Measurements from ENCODE around the gene CCDC157. TPM values are rescaled to one million over a fixed set of nuclear protein-coding genes. Genes with fewer than 3 reads are reported as not detected.
"Not testable (repeated sequence)": the region's sequence is repeated elsewhere in the genome, so short reads cannot be mapped to it uniquely, and the experiment has no call there.

The CCDC157 gene
- total RNA-seq, 1 experiment from 2014 or later: 5.5 TPM

- Mint-ChIP-seq H3K4me3 (ENCODE audit: low read depth, unreplicated experiment) (no peak overlapping the region), H3K9me3 (ENCODE audit: low read depth, unreplicated experiment) (no peaks in the 10 kb centered on the region), H3K27me3 (ENCODE audit: unreplicated experiment) (no peaks in the 10 kb centered on the region), H3K36me3 (ENCODE audit: insufficient read depth, unreplicated experiment) (peaks cover 54% of the 10 kb centered on the region), H3K27ac (ENCODE audit: unreplicated experiment) (no peak overlapping the region), H3K4me1 (ENCODE audit: low read depth, unreplicated experiment) (no peaks in the 10 kb centered on the region)
- CTCF ChIA-PET: no interaction called here
- intact Hi-C loops (cut with micrococcal nuclease; ENCODE audit: unreplicated experiment): no loop called here
- BruUV-seq (replicated peaks): no TSS peak
- DNase-seq: no peak
- TF ChIP-seq CTCF (IDR thresholded peaks at IDR 0.05; ENCODE audit: unreplicated experiment): no peak
These were observed 19.9 kb upstream of the CCDC157 start for GRCh38 chr22:30336752-30337460.

DNA sequence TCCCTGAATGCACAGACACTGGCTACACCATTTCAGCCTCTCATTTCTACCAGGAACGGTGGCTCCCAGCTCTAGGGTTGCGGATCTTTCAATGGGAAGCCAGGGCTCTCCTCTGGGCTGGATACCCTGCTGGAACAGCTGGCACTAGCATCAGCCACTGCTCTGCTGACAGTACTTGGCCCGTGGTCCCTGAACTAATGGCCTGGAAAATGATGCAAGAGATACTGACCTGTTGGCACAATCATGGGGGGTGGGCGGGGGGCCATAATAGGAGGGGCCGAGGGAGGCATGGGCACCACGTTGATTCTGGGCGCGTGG lies 19.4 kb upstream of the CCDC157 start:
- CTCF ChIA-PET: no interaction called here
- H3K4me3 Mint-ChIP-seq (ENCODE audit: low read depth, unreplicated experiment): no peak overlapping the region
- DNase-seq: no peak
- no peaks in the 10 kb centered on the region for H3K4me1 Mint-ChIP-seq (ENCODE audit: low read depth, unreplicated experiment)
- no peak for TF ChIP-seq CTCF (IDR thresholded peaks at IDR 0.05; ENCODE audit: unreplicated experiment)
- no TSS peak for BruUV-seq (replicated peaks)
- no peaks in the 10 kb centered on the region for H3K9me3 Mint-ChIP-seq (ENCODE audit: low read depth, unreplicated experiment)
- H3K36me3 Mint-ChIP-seq (ENCODE audit: insufficient read depth, unreplicated experiment): peaks cover 54% of the 10 kb centered on the region
- no peaks in the 10 kb centered on the region for H3K27me3 Mint-ChIP-seq (ENCODE audit: unreplicated experiment)
- no peak overlapping the region for H3K27ac Mint-ChIP-seq (ENCODE audit: unreplicated experiment)
- intact Hi-C loops (cut with micrococcal nuclease; ENCODE audit: unreplicated experiment): no loop called here

DNA sequence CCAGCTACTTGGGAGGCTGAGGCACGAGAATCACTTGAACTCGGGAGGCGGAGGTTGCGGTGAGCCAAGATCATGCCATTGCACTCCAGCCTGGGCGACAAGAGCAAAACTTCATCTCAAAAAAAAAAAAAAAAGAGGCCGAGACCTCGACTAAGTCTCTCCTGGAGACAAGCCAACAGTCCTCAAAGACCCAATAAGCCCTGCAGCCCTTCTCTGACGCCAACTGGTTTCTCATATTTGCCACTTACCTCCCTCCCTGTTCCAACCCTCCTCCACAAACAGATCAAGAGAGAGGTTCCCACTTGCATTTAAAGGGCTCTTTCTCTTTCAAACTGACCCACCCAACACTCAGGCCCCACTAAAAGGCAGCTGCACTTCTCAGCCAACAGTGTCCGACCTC lies 18.5 kb upstream of the CCDC157 start:
- DNase-seq; H3K27ac Mint-ChIP-seq (ENCODE audit: unreplicated experiment); H3K27me3 Mint-ChIP-seq (ENCODE audit: unreplicated experiment); H3K4me3 Mint-ChIP-seq (ENCODE audit: low read depth, unreplicated experiment); intact Hi-C loops (cut with micrococcal nuclease; ENCODE audit: unreplicated experiment); H3K4me1 Mint-ChIP-seq (ENCODE audit: low read depth, unreplicated experiment); BruUV-seq (replicated peaks); H3K9me3 Mint-ChIP-seq (ENCODE audit: low read depth, unreplicated experiment): not testable (repeated sequence)
- peaks cover 59% of the 10 kb centered on the region for H3K36me3 Mint-ChIP-seq (ENCODE audit: insufficient read depth, unreplicated experiment)
- CTCF ChIA-PET: interaction anchor here (0.5 kb wide), 1 partner anchor 23 kb away, joined by 6 read pairs; no protein-coding TSS in a partner anchor

GRCh38 chr22:30338802-30339201 lies 18.0 kb upstream of the CCDC157 start:
- Mint-ChIP-seq H3K9me3 (ENCODE audit: low read depth, unreplicated experiment) (no peaks in the 10 kb centered on the region), H3K27me3 (ENCODE audit: unreplicated experiment) (no peaks in the 10 kb centered on the region), H3K36me3 (ENCODE audit: insufficient read depth, unreplicated experiment) (peaks cover 63% of the 10 kb centered on the region), H3K27ac (ENCODE audit: unreplicated experiment) (no peak overlapping the region), H3K4me1 (ENCODE audit: low read depth, unreplicated experiment) (no peaks in the 10 kb centered on the region), H3K4me3 (ENCODE audit: low read depth, unreplicated experiment) (no peak overlapping the region)
- CTCF ChIA-PET: no interaction called here
- TF ChIP-seq CTCF (IDR thresholded peaks at IDR 0.05; ENCODE audit: unreplicated experiment): no peak
- intact Hi-C loops (cut with micrococcal nuclease; ENCODE audit: unreplicated experiment): no loop called here
- BruUV-seq (replicated peaks): no TSS peak
- DNase-seq: no peak

- no peaks in the 10 kb centered on the region for H3K9me3 Mint-ChIP-seq (ENCODE audit: low read depth, unreplicated experiment)
- no peak for TF ChIP-seq CTCF (IDR thresholded peaks at IDR 0.05; ENCODE audit: unreplicated experiment)
- no peaks in the 10 kb centered on the region for H3K27me3 Mint-ChIP-seq (ENCODE audit: unreplicated experiment)
- no peak overlapping the region for H3K4me3 Mint-ChIP-seq (ENCODE audit: low read depth, unreplicated experiment)
- no peak for DNase-seq
- no peaks in the 10 kb centered on the region for H3K4me1 Mint-ChIP-seq (ENCODE audit: low read depth, unreplicated experiment)
- peaks cover 58% of the 10 kb centered on the region for H3K36me3 Mint-ChIP-seq (ENCODE audit: insufficient read depth, unreplicated experiment)
- CTCF ChIA-PET: interaction anchor here (0.6 kb wide), 1 partner anchor 760 kb away, joined by 3 read pairs; the partner anchor contains the start of gene NIPSNAP1
- intact Hi-C loops (cut with micrococcal nuclease; ENCODE audit: unreplicated experiment): no loop called here
- no TSS peak for BruUV-seq (replicated peaks)
- no peak overlapping the region for H3K27ac Mint-ChIP-seq (ENCODE audit: unreplicated experiment)
These were observed 15.7 kb upstream of the CCDC157 start for GRCh38 chr22:30340911-30341685.
